ENCODE data around the gene CLEC4E. TPM values are rescaled to one million over a fixed set of nuclear protein-coding genes. Genes with fewer than 3 reads are reported as not detected.
A peak's percentile ranks its signal among the peaks of the same experiment; 100 is the strongest.
"Not testable (repeated sequence)": the region's sequence is repeated elsewhere in the genome, so short reads cannot be mapped to it uniquely, and the experiment has no call there.

The CLEC4E gene
- total RNA-seq, 1 donor from 2014 or later, result not detected

DNA sequence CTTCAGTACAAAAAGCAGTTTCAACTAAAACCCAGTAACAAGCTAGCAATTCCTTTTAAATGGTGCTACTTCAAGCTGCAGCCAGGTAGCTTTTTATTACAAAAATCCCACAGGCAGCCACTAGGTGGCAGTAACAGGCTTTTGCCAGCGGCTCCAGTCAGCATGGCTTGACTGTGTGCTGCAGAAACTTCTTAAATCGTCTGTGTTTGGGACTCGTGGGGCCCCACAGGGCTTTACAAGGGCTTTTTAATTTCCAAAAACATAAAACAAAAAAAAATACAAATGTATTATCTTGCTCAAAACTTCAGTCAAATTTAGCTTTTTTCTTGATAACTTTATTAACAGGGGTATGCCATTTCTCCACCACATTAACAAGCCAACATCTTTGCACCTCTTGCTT is 3.6 kb upstream of the CLEC4E start:
- DNase-seq (ENCODE audit: low spot score in 2 of 2) (peak; percentile 15 to 49), FAIRE-seq (no peak)

DNA sequence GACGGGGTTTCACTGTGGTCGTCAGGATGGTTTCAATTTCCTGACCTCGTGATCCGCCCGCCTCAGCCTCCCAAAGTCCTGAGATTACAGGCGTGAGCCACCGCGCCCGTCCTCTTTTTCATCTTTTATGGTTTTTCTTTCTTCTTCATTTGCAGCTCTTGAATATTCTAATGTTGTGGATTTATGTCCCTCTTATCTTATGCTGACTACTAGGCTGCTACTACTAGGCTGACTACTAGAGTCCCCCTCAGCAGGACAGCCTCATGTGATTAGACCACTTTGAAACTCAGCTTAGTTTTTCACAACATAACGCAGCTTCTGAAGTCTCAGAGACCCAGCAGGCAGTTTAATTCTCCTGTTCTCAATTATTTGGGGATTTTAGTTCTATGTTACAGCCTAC is 857 bp upstream of the CLEC4E start:
- DNase-seq (ENCODE audit: low spot score in 2 of 2), result no peak
- no peak for FAIRE-seq

DNA sequence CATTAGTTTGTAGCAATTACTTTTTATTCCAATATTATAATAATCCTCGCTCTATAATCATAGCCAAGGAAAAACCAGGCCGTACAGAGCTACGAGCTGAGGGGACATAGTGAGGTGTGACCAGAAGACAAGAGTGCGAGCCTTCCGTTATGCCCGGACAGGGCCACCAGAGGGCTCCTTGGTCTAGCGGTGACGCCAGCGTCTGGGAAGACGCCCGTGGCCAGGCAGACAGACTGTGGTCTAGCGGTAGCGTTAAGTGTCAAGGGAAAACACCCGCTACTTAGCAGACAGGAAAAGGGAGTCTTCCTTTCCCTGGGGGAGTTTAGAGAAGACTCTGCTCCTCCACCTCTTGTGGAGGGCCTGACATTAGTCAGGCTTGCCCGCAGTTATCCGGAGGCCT is 2.9 kb downstream of the CLEC4E start:
- DNase-seq (ENCODE audit: low spot score in 2 of 2); FAIRE-seq: not testable (repeated sequence)

GRCh38 chr12:8532045-8532444 is 8.7 kb downstream of the CLEC4E start:
- no peak for FAIRE-seq
- no peak for DNase-seq (ENCODE audit: low spot score in 2 of 2)

DNA sequence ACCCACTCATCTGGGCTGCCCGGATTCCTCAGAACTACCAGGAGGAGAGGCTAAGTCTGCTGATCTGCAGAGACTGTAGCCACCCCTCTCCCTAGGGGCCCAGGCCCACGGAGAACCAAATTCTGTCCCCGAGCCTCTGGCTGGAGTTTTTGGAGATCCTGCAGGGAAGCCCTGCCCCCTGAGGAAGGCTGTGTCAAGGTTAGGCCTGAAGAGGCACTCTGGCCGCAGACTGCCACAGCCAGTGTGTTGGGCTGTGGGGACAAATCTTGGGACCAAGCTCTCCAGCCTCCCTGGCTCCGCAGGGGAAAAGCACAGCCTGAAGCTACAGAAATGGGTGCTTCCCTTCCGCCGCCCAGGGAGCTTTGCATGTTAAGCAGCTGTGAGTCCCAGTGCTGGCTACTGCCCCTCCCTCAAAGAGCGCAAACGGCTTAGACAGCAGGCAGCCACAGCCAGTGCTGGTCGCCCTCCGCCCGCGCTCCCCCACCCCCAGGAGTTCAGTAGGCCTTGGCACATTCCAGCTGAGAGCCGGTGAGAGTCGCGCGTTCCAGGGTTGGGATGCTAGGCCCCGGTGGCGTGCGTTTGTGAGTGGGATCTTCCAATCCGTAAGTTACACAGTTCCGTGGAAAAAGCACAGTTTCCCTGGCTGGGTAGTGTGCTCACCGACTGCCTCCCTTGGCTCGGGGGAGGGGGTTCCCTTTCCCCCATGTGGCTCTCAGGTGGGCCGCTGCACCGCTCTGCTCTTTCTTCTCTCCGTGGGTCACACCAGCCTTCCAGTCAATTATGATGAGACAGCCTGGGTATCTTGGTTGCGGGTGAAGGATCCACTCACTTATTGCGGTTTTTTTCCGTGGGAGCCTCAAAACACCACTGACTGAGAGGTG is 13.2 kb downstream of the CLEC4E start:
- DNase-seq (ENCODE audit: low spot score in 2 of 2) (no peak), FAIRE-seq (no peak)

- FAIRE-seq, result no peak
Observed at GRCh38 chr12:8519171-8519570, 21.5 kb downstream of the CLEC4E start.

DNA sequence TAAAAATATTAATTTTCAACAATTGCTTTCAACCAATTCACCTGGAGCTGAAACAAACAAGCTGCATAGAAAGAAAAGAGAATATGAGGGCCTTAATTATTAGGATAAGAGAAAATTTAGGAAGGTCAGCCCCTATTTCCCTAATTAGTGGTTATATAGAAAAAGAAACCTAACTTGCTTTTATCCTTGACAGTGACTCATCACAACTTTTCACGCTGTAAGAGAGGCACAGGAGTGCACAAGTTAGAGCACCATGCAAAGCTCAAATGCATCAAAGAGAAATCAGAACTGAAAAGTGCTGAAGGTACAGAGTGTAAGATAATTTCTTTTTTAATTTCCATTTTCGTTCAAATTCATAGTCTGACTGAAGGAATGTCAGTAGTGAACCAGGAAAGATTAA is 22.7 kb downstream of the CLEC4E start:
- no peak for FAIRE-seq
- DNase-seq (ENCODE audit: low spot score in 2 of 2), result no peak

More at GRCh38 chr12:8519171-8519570, 21.5 kb downstream of the CLEC4E start:
- no peak for DNase-seq (ENCODE audit: low spot score in 2 of 2)

DNA sequence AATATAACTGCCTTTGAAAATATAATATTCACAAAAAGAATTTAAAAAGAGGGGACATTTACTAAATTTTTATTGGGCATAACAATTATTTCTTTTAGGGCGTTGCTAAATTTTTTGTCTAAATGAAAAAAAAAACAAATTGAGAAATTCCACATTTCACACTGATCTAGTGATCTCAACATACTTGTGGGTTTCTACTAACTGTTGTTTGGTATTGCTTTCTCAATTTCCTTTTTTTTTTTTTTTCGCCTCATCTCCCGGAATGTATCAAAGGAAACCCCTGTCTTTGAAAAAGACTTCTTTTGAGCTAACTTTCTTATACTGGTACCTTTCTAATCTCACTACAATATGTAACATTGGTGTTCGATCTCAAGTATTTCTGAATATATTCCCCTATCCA is 27.4 kb downstream of the CLEC4E start, which contains the start of gene CLEC4D:
Gene CLEC4D, plus strand, starts transcription at position 248 of the 400 bp plus-strand sequence. CDS start 230 bp downstream, outside the sequence.
- FAIRE-seq (no peak), DNase-seq (ENCODE audit: low spot score in 2 of 2) (no peak)

- FAIRE-seq, result no peak
- no peak for DNase-seq (ENCODE audit: low spot score in 2 of 2)
Observed at GRCh38 chr12:8508910-8509841, 31.5 kb downstream of the CLEC4E start.

GRCh38 chr12:8508223-8508622 is 32.5 kb downstream of the CLEC4E start:
- no peak for DNase-seq (ENCODE audit: low spot score in 2 of 2)
- FAIRE-seq, result no peak

- no peak for FAIRE-seq
- DNase-seq (ENCODE audit: low spot score in 2 of 2), result no peak
Observed at GRCh38 chr12:8507596-8507995, 33.1 kb downstream of the CLEC4E start.

DNA sequence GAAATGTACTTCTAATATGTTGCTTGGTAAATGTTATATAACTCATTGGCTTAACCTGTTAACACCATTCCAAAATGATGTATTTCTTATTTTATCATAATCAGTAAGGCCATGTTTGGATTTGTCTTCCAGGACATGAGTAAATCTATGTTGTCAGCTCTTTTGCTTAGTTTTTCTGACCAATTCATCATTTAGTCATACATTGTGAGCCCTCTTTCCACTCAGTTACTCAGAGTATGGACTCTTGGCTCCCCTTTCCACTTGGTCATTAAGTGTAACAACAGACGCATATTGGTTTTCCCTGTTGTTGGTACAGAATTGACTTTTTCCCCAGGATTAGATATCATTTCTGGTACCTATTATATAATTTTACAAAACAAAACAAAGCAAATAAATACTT is 36.4 kb downstream of the CLEC4E start:
- DNase-seq (ENCODE audit: low spot score in 2 of 2), result no peak
- no peak for FAIRE-seq

DNA sequence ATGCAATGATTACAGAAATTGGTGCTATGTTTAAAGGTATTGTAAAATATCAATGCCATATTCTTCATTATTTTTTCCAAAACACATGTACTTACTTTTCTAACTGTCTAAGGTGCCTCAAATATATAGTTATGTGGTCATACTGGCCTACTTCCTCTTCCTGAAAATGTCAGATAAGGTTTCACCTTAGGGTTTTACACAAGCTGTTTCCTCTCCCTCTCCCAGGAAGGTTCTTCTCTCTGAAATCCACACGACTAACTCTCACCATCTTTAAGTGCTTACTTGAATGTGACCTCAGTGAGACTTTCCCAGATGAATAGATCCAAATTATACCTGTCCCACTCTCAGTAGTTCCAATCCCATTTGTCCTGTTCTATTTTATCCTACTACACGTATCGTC is 39.0 kb downstream of the CLEC4E start:
- DNase-seq (ENCODE audit: low spot score in 2 of 2) (no peak), FAIRE-seq (no peak)

DNA sequence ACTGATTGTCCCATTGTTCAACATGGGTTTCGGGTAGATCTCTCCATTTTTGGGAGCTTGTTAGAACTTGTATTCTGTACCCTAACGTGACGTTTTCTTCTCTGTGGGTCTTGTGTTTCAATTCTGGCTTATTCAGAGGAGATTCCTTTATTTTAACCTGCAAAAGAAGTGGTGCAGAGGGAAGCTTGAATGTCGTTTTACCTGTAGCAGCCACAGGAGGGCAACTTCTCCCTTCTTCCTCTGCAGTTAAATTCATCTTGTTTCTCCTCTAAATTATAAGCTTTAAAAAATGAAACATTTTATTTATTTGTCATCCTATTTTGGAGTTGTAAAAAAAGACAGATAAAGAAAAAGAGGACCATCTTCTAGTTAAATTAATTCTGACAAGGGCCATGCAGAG is 41.1 kb downstream of the CLEC4E start:
- DNase-seq (ENCODE audit: low spot score in 2 of 2), result no peak
- no peak for FAIRE-seq

DNA sequence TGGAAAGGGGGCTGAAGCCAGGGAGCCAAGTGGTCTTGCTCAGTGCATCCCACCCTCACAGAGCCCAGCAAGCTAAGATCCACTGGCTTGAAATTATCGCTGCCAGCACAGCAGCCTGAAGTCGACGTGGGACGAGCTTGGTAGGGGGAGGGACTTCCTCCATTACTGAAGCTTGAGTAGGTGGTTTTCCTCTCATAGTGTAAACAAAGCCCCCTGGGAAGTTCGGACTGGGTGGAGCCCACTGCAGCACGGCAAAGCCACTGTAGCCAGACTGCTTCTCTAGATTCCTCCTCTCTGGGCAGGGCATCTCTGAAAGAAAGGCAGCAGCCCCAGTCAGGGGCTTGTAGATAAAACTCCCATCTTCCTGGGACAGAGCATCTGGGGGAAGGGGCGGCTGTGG is 44.6 kb downstream of the CLEC4E start:
- not testable (repeated sequence) for DNase-seq (ENCODE audit: low spot score in 2 of 2); FAIRE-seq

DNA sequence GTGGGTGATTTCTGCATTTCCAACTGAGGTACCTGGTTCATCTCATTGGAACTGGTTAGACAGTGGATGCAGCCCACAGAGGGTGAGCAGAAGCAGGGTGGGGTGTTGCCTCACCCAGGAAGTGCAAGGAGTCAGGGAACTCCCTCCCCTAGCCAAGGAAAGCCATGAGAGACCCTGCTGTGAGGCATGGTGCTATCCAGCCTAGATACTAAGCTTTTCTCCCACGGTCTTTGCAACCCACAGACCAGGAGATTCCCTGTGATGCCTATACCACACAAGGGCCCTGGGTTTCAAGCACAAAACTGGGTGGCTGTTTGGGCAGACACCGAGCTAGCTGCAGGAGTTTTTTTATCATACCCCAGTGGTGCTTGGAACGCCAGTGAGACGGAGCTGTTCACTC is 45.0 kb downstream of the CLEC4E start:
- not testable (repeated sequence) for DNase-seq (ENCODE audit: low spot score in 2 of 2); FAIRE-seq

DNA sequence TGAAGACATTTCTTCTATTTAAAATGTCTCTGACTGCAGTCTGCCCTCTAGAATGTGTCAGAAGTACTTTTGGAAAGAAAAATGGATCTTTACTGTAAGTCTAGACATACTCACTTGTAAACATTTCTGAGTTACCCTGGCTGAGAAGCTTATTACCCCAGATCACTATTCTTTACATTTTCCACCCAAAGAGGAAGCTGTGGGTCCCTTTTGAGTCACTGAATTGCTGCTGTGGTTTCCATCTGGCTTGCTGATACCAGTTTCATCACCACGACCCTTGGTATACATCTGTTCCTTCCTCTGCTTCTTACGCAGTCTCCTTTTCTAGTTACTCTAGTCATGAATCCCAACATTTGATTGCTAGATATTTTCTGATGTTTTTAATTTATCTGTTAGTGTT is 47.6 kb downstream of the CLEC4E start:
- no peak for DNase-seq (ENCODE audit: low spot score in 2 of 2)

DNA sequence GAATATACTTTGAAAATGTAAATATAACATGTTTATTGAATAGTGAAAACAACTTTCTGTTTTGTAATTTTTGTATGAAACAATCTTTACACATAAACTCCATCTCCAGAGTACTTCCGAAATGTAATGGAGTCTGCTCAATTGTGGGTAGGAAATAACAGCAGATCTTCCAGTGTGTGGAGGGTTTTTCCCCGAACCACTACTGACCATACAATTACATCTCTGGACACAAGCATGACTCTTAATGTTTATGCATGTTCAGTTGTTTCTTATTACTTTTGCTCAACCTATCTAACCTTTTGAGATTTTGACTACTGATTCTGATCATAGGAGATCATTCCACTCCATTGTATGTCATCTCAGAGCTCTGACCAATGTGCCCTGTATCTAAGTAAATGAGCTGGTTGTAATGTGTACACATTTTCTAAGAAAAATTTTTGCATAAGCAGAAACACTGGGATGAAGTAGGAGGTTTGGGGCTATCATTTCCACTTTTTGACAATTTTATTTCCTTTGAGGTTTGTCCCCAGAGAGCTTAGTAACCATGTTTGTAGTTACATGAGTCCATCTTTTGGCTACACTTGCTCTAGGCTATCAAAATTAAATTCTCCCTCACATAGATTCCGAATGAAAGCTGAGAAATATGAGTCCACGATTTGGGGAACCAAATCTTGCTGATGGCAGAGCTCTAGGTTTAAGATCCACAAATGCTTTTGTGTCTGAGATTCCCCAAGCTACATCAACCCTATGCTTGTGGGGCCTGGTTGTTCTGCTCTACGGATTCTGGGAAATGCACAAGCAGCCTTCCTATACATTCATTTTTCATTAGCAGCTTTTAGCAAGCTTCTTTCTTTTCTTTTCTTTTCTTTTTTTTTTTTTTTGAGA is 48.8 kb downstream of the CLEC4E start:
- no peak for DNase-seq (ENCODE audit: low spot score in 2 of 2)
- no peak for FAIRE-seq

More for the DNA sequence above, 47.6 kb downstream of the CLEC4E start:
- FAIRE-seq, result no peak

Measured in frontal cortex (tissue), 4 donors.